ENCODE data around the gene RYR1.
A peak's percentile ranks its signal among the peaks of the same experiment; 100 is the strongest.
"Not testable (repeated sequence)": the region's sequence is repeated elsewhere in the genome, so short reads cannot be mapped to it uniquely, and the experiment has no call there.

Gene RYR1

GRCh38 chr19:38626401-38626800 is 192.9 kb downstream of the RYR1 start:
- Histone ChIP-seq H3K4me3 (ENCODE audit: severe bottlenecking) (no peak overlapping the region), H3K4me1 (ENCODE audit: insufficient read depth, poor library complexity, severe bottlenecking) (peaks cover 8% of the 10 kb centered on the region), H3K9me3 (ENCODE audit: severe bottlenecking) (no peaks in the 10 kb centered on the region), H3K27ac (ENCODE audit: poor library complexity, severe bottlenecking) (no peak overlapping the region), H3K36me3 (ENCODE audit: low read depth) (peaks cover 93% of the 10 kb centered on the region), H3K27me3 (ENCODE audit: insufficient read depth, poor library complexity, severe bottlenecking) (no peaks in the 10 kb centered on the region)
- DNase-seq (ENCODE audit: low spot score) (no peak), ATAC-seq (ENCODE audit: low read depth) (no peak)
- TF ChIP-seq CTCF (IDR thresholded peaks at IDR 0.05; ENCODE audit: poor library complexity, severe bottlenecking): no peak

GRCh38 chr19:38629568-38629967 is 196.1 kb downstream of the RYR1 start:
- TF ChIP-seq CTCF (IDR thresholded peaks at IDR 0.05; ENCODE audit: poor library complexity, severe bottlenecking): no peak
- no peak for ATAC-seq (ENCODE audit: low read depth)
- no peak for DNase-seq (ENCODE audit: low spot score)
- H3K36me3 ChIP-seq (ENCODE audit: low read depth): peaks cover 83% of the 10 kb centered on the region
- H3K4me3 ChIP-seq (ENCODE audit: severe bottlenecking): no peak overlapping the region
- H3K27ac ChIP-seq (ENCODE audit: poor library complexity, severe bottlenecking): no peak overlapping the region
- H3K27me3 ChIP-seq (ENCODE audit: insufficient read depth, poor library complexity, severe bottlenecking): no peaks in the 10 kb centered on the region
- no peaks in the 10 kb centered on the region for H3K9me3 ChIP-seq (ENCODE audit: severe bottlenecking)
- H3K4me1 ChIP-seq (ENCODE audit: insufficient read depth, poor library complexity, severe bottlenecking): peaks cover 17% of the 10 kb centered on the region

- H3K27ac ChIP-seq (ENCODE audit: poor library complexity, severe bottlenecking): peak overlapping the region; percentile 65
- not testable (repeated sequence) for DNase-seq (ENCODE audit: low spot score); H3K9me3 ChIP-seq (ENCODE audit: severe bottlenecking); H3K4me3 ChIP-seq (ENCODE audit: severe bottlenecking); H3K27me3 ChIP-seq (ENCODE audit: insufficient read depth, poor library complexity, severe bottlenecking); ATAC-seq (ENCODE audit: low read depth)
- H3K4me1 ChIP-seq (ENCODE audit: insufficient read depth, poor library complexity, severe bottlenecking): peaks cover 26% of the 10 kb centered on the region
- H3K36me3 ChIP-seq (ENCODE audit: low read depth): peaks cover 83% of the 10 kb centered on the region
Measured at GRCh38 chr19:38631301-38631700, 197.8 kb downstream of the RYR1 start.

GRCh38 chr19:38631811-38632475 is 198.5 kb downstream of the RYR1 start:
- not testable (repeated sequence) for H3K27me3 ChIP-seq (ENCODE audit: insufficient read depth, poor library complexity, severe bottlenecking); H3K4me3 ChIP-seq (ENCODE audit: severe bottlenecking); ATAC-seq (ENCODE audit: low read depth); DNase-seq (ENCODE audit: low spot score); H3K9me3 ChIP-seq (ENCODE audit: severe bottlenecking)
- peak overlapping the region; percentile 65 for H3K27ac ChIP-seq (ENCODE audit: poor library complexity, severe bottlenecking)
- H3K4me1 ChIP-seq (ENCODE audit: insufficient read depth, poor library complexity, severe bottlenecking): peaks cover 30% of the 10 kb centered on the region
- H3K36me3 ChIP-seq (ENCODE audit: low read depth): peaks cover 80% of the 10 kb centered on the region

- H3K27me3 ChIP-seq (ENCODE audit: insufficient read depth, poor library complexity, severe bottlenecking): no peaks in the 10 kb centered on the region
- H3K9me3 ChIP-seq (ENCODE audit: severe bottlenecking): no peaks in the 10 kb centered on the region
- no peak overlapping the region for H3K4me3 ChIP-seq (ENCODE audit: severe bottlenecking)
- peak overlapping the region; percentile 65 for H3K27ac ChIP-seq (ENCODE audit: poor library complexity, severe bottlenecking)
- DNase-seq (ENCODE audit: low spot score) (no peak), ATAC-seq (ENCODE audit: low read depth) (no peak)
- peaks cover 73% of the 10 kb centered on the region for H3K36me3 ChIP-seq (ENCODE audit: low read depth)
- TF ChIP-seq CTCF (IDR thresholded peaks at IDR 0.05; ENCODE audit: poor library complexity, severe bottlenecking): no peak
- H3K4me1 ChIP-seq (ENCODE audit: insufficient read depth, poor library complexity, severe bottlenecking): peaks cover 36% of the 10 kb centered on the region
Measured at GRCh38 chr19:38632476-38633213, 199.2 kb downstream of the RYR1 start.
